ENCODE results near the gene SLC37A3.

The SLC37A3 gene

GRCh38 chr7:140440593-140440992 lies 42.3 kb upstream of the SLC37A3 start:
- H3K27ac ChIP-seq (ENCODE audit: low read length) = no peak overlapping the region
- no peaks in the 10 kb centered on the region for H3K9me3 ChIP-seq (ENCODE audit: insufficient read depth, low read length)
- no peaks in the 10 kb centered on the region for H3K36me3 ChIP-seq (replicated peaks; ENCODE audit: low read depth, low read length)
- no peaks in the 10 kb centered on the region for H3K27me3 ChIP-seq (ENCODE audit: low read depth, low read length)
- H2AFZ ChIP-seq (ENCODE audit: low read depth, low read length) = no peak overlapping the region
- no peaks in the 10 kb centered on the region for H4K20me1 ChIP-seq (ENCODE audit: insufficient read depth, low read length)
- no peak overlapping the region for H3K4me2 ChIP-seq (ENCODE audit: low read length)
- TF ChIP-seq EZH2phosphoT487 (IDR thresholded peaks at IDR 0.05; ENCODE audit: low read depth) (no peak), CTCF (IDR thresholded peaks at IDR 0.05; ENCODE audit: low read depth, low read length) (no peak)
- H3K4me1 ChIP-seq (ENCODE audit: low read length) = peaks cover 12% of the 10 kb centered on the region
- H3K4me3 ChIP-seq (ENCODE audit: low read length) = no peak overlapping the region
- no peak overlapping the region for H3K9ac ChIP-seq (ENCODE audit: low read length)
- H3K79me2 ChIP-seq (ENCODE audit: low read length) = no peaks in the 10 kb centered on the region

- Histone ChIP-seq H3K9me3 (ENCODE audit: insufficient read depth, low read length) (no peaks in the 10 kb centered on the region), H3K27ac (ENCODE audit: low read length) (no peak overlapping the region), H3K27me3 (ENCODE audit: low read depth, low read length) (no peaks in the 10 kb centered on the region), H3K36me3 (replicated peaks; ENCODE audit: low read depth, low read length) (no peaks in the 10 kb centered on the region), H3K9ac (ENCODE audit: low read length) (no peak overlapping the region), H3K4me2 (ENCODE audit: low read length) (no peak overlapping the region), H3K4me3 (ENCODE audit: low read length) (no peak overlapping the region), H3K79me2 (ENCODE audit: low read length) (no peaks in the 10 kb centered on the region), H4K20me1 (ENCODE audit: insufficient read depth, low read length) (no peaks in the 10 kb centered on the region), H2AFZ (ENCODE audit: low read depth, low read length) (no peak overlapping the region), H3K4me1 (ENCODE audit: low read length) (peaks cover 12% of the 10 kb centered on the region)
- TF ChIP-seq CTCF (IDR thresholded peaks at IDR 0.05; ENCODE audit: low read depth, low read length) = no peak
- no peak for TF ChIP-seq EZH2phosphoT487 (IDR thresholded peaks at IDR 0.05; ENCODE audit: low read depth)
Observed at GRCh38 chr7:140439359-140439758, 41.0 kb upstream of the SLC37A3 start.

- TF ChIP-seq EZH2phosphoT487 (IDR thresholded peaks at IDR 0.05; ENCODE audit: low read depth) (no peak), CTCF (IDR thresholded peaks at IDR 0.05; ENCODE audit: low read depth, low read length) (no peak)
- no peaks in the 10 kb centered on the region for H3K79me2 ChIP-seq (ENCODE audit: low read length)
- H3K9ac ChIP-seq (ENCODE audit: low read length) = no peak overlapping the region
- H3K4me2 ChIP-seq (ENCODE audit: low read length) = no peak overlapping the region
- peaks cover 4% of the 10 kb centered on the region; the same call in 1 of the 2 replicates for H3K4me1 ChIP-seq (ENCODE audit: low read length)
- no peak overlapping the region for H2AFZ ChIP-seq (ENCODE audit: low read depth, low read length)
- H3K4me3 ChIP-seq (ENCODE audit: low read length) = no peak overlapping the region
- H4K20me1 ChIP-seq (ENCODE audit: insufficient read depth, low read length) = no peaks in the 10 kb centered on the region
- H3K27ac ChIP-seq (ENCODE audit: low read length) = no peak overlapping the region
- H3K27me3 ChIP-seq (ENCODE audit: low read depth, low read length) = no peaks in the 10 kb centered on the region
- H3K9me3 ChIP-seq (ENCODE audit: insufficient read depth, low read length) = no peaks in the 10 kb centered on the region
- no peaks in the 10 kb centered on the region for H3K36me3 ChIP-seq (replicated peaks; ENCODE audit: low read depth, low read length)
Observed at GRCh38 chr7:140435252-140435895, 37.0 kb upstream of the SLC37A3 start.

GRCh38 chr7:140433396-140433795 lies 35.1 kb upstream of the SLC37A3 start:
- no peaks in the 10 kb centered on the region for H3K9me3 ChIP-seq (ENCODE audit: insufficient read depth, low read length)
- H4K20me1 ChIP-seq (ENCODE audit: insufficient read depth, low read length) = no peaks in the 10 kb centered on the region
- H3K4me2 ChIP-seq (ENCODE audit: low read length) = no peak overlapping the region
- H3K79me2 ChIP-seq (ENCODE audit: low read length) = no peaks in the 10 kb centered on the region
- 0 out of 2 replicates have a peak, but pooled peaks cover 5% of the 10 kb centered on the region for H3K27me3 ChIP-seq (ENCODE audit: low read depth, low read length)
- no peak overlapping the region for H3K27ac ChIP-seq (ENCODE audit: low read length)
- TF ChIP-seq EZH2phosphoT487 (IDR thresholded peaks at IDR 0.05; ENCODE audit: low read depth) = no peak
- no peak overlapping the region for H2AFZ ChIP-seq (ENCODE audit: low read depth, low read length)
- no peak overlapping the region for H3K4me3 ChIP-seq (ENCODE audit: low read length)
- H3K9ac ChIP-seq (ENCODE audit: low read length) = no peak overlapping the region
- no peaks in the 10 kb centered on the region for H3K36me3 ChIP-seq (replicated peaks; ENCODE audit: low read depth, low read length)
- H3K4me1 ChIP-seq (ENCODE audit: low read length) = no peaks in the 10 kb centered on the region
